Spinal cord (tissue), 10 donors: ENCODE results near the gene TNFRSF19. TPM values are rescaled to one million over a fixed set of nuclear protein-coding genes. Genes with fewer than 3 reads are reported as not detected.
A peak's percentile ranks its signal among the peaks of the same experiment; 100 is the strongest.

ENCODE experiments used
- DNase-seq, 6 donors: peaks; one replicate each; pipeline versions ENCODE4 v3.0.0 to v3.0.0-alpha.2; 2013 to 2015; ENCODE audit warnings: low spot score in 6 of 6, low read depth in 4 of 6
- H3K27ac ChIP-seq: one replicate; pipeline ENCODE4 v1.5.1; 2013; ENCODE audit warnings: low read depth, low read length, control low read depth
- H3K27me3 ChIP-seq: one replicate; pipeline ENCODE4 v1.6.1; 2013; ENCODE audit warnings: low read length; ENCODE audit not compliant: control insufficient read depth, insufficient read depth
- H3K36me3 ChIP-seq: one replicate; pipeline ENCODE4 v1.6.1; 2013; ENCODE audit warnings: low read length; ENCODE audit not compliant: control insufficient read depth, insufficient read depth
- H3K4me1 ChIP-seq: one replicate; pipeline ENCODE4 v1.6.1; 2013; ENCODE audit warnings: low read length; ENCODE audit not compliant: control insufficient read depth, insufficient read depth
- H3K4me3 ChIP-seq: one replicate; pipeline ENCODE4 v1.5.1; 2013; ENCODE audit warnings: low read depth, low read length, control low read depth
- H3K9me3 ChIP-seq: one replicate; pipeline ENCODE4 v1.6.1; 2013; ENCODE audit warnings: low read length; ENCODE audit not compliant: control insufficient read depth, insufficient read depth
- WGBS: methylation state at CpG from one replicate; pipeline ENCODE4 v1.1.5; 2013; ENCODE audit warnings: missing lambda C conversion rate; ENCODE audit not compliant: insufficient coverage; 5-methylcytosine and 5-hydroxymethylcytosine counted together
- polyA plus RNA-seq, 2 donors: library from polyadenylated mRNA; unstranded; fragments of 120-200 nt; gene quantifications; one replicate each; pipeline ENCODE4 v1.2.1, GENCODE V29; 2013; ENCODE audit not compliant: insufficient read length in 2 of 2
- total RNA-seq, 2 donors: library from RNA; depleted of rRNA in 1 of 2; stranded (reverse); fragments of 120-200 nt in 1 of 2; fragments of >200 nt in 1 of 2; gene quantifications; one replicate each; pipeline versions ENCODE4 v1.2.3 to v1.2.4, GENCODE V29; 2013 to 2014
- donor health status: healthy.

TNFRSF19 gene
- total and polyA plus RNA-seq, 4 donors = 30.8 to 38.9 (median 34.3) TPM

DNA sequence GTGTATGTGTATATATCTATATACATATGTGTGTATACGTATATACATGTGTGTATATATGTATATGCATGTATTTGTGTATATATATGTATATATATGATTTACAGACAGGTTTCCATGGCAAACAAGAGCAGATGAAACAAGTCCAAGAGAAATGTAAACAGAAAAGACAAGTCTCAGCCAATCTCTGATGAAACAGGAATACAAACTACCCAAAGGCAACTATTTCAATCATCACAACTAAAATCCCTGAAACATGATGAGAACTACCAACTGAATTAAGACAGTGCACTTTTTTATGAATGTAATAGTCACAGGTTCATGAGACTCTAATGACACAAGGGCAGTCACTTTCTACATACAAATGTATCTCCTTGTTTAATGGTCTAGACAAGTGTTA, 140.2 kb downstream of the TNFRSF19 start:
- no peak for DNase-seq
- no CpG with 5 or more reads among the region's 1 CpG for WGBS
- no peaks in the 10 kb centered on the region for H3K27me3 ChIP-seq

DNA sequence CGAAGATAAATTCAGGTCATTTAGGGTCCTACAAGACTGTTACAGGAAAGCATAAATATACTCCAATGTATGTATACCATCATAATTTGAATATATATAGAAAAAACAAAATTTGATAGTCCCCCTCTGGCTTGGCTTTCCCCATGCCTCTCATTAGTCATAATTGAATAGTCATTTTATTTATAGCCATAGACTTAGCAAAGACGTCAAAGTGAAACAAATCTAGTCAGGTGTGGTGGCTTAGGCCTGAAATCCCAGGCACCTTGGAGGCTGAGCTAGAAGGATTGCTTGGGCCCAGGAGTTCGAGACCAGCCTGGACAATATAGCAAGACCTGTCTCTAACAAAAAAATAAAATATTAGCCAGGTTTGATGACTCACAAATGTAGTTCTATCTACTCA, 141.1 kb downstream of the TNFRSF19 start:
- Histone ChIP-seq H3K4me3 (no peak overlapping the region), H3K27me3 (no peaks in the 10 kb centered on the region), H3K27ac (no peak overlapping the region), H3K4me1 (no peaks in the 10 kb centered on the region), H3K9me3 (no peaks in the 10 kb centered on the region), H3K36me3 (no peaks in the 10 kb centered on the region)
- 80% methylated on average over 1 of the region's 3 CpGs for WGBS
- DNase-seq = no peak

More for the DNA sequence above, 140.2 kb downstream of the TNFRSF19 start:
- Histone ChIP-seq H3K4me3 (no peak overlapping the region), H3K27ac (no peak overlapping the region), H3K9me3 (no peaks in the 10 kb centered on the region), H3K4me1 (no peaks in the 10 kb centered on the region), H3K36me3 (no peaks in the 10 kb centered on the region)

DNA sequence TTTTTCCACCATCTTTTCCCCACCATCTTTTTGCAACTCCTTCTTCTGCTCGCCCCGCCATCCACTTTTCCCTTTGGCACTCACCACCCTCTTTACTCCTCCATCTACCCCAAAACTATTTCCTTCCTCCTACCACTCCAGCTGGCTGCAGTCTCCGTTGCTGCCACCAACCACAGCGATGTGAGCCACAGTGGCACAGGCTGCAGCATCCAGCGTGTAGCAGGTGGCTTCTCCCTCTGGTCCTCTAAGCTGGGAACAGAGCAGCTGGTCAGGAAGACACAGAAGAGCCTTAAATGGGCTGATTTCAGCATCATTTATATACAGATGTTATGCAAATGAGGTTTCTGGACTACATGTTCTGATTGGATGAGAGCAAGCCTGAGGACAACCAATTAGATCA, 144.5 kb downstream of the TNFRSF19 start:
- H3K36me3 ChIP-seq = no peaks in the 10 kb centered on the region
- DNase-seq = no peak
- H3K9me3 ChIP-seq = no peaks in the 10 kb centered on the region
- 77% methylated on average over 4 of the region's 5 CpGs for WGBS
- no peaks in the 10 kb centered on the region for H3K4me1 ChIP-seq
- H3K27me3 ChIP-seq = no peaks in the 10 kb centered on the region
- no peak overlapping the region for H3K4me3 ChIP-seq
- H3K27ac ChIP-seq = no peak overlapping the region

DNA sequence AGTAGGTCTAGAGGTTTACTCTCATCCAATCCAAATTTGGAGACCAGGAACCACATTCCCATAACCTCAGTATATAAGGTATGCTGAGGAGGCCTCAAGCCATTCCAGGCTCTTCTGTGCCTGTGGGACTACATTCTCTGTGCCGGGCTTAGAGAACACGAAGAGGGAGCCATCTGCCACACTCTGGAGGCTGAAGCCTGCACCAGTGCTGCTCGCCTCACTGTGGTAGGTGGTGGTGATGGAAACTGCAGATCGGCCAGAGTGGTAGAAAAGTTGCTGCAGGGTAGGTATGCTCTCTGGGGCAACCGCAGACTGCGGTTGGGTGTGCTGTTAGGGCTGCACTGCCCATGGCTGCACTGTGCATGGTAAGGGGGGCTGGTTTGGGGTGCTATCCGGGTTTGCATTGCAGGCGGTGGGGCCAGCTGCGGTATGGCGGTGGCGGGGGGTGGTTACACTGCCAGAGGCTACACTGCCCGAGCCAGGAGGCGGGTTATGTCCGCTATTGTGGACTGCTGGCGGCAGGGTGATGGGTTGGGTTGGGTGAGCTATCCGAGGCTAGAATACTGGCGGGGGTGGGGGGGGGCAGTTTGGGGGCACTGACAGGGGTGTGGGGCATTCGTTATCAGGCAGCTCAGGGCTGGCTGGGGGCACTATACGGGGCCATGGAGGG, 145.0 kb downstream of the TNFRSF19 start:
- H3K36me3 ChIP-seq = no peaks in the 10 kb centered on the region
- no peaks in the 10 kb centered on the region for H3K4me1 ChIP-seq
- H3K27ac ChIP-seq = no peak overlapping the region
- H3K4me3 ChIP-seq = no peak overlapping the region
- no peaks in the 10 kb centered on the region for H3K9me3 ChIP-seq
- no peak for DNase-seq
- 83% methylated on average over 9 of the region's 19 CpGs for WGBS
- H3K27me3 ChIP-seq = no peaks in the 10 kb centered on the region

DNA sequence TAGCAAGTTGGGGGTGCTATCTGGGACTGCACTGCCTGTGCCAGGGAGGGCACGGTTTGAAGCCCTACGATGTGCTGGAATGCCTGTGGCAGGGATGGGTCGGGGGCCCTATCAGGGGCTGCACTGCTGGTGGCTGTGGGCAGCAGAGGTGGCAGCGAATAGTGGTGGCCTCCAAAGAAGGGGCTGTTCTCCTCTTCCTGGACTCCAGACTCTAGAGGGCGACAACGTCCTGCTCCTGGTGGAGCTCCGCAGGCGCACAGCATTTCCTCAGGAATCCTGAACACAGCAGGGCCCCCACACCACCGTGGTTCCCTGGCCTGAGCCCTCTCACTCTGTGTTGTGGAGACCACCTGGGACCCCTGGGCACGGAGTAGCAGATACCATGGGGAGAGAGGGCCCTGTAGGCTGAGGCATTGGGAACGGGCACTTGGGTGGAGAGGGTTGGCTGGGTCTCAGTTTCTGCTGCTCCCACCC, 145.6 kb downstream of the TNFRSF19 start:
- Histone ChIP-seq H3K27ac (no peak overlapping the region), H3K4me3 (no peak overlapping the region), H3K36me3 (no peaks in the 10 kb centered on the region), H3K9me3 (no peaks in the 10 kb centered on the region), H3K4me1 (no peaks in the 10 kb centered on the region), H3K27me3 (no peaks in the 10 kb centered on the region)
- WGBS = 91% methylated on average over 11 of the region's 11 CpGs
- DNase-seq = no peak

DNA sequence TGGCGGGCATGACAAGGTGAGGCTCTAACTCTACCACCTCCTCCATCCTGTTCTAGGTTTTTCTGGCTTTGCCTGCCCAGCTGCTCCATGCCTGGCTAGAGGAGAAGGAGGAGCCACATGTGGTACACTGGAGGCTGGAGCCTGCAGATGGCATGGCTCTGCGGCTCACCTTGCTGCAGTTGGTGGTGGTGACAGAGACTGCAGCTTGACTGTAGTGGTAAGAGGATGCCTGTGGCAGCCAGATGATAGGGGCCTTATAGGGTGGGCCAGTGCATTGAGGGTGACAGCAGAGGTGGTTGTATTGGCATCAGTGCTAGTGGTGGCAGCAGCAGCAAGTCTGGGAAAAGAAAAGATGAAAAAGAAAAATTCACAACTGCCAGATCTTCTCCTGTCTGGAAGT, 146.2 kb downstream of the TNFRSF19 start:
- WGBS = 100% methylated on average over 1 of the region's 2 CpGs
- no peaks in the 10 kb centered on the region for H3K36me3 ChIP-seq
- no peak overlapping the region for H3K27ac ChIP-seq
- no peak overlapping the region for H3K4me3 ChIP-seq
- no peaks in the 10 kb centered on the region for H3K27me3 ChIP-seq
- H3K4me1 ChIP-seq = no peaks in the 10 kb centered on the region
- no peaks in the 10 kb centered on the region for H3K9me3 ChIP-seq
- no peak for DNase-seq

DNA sequence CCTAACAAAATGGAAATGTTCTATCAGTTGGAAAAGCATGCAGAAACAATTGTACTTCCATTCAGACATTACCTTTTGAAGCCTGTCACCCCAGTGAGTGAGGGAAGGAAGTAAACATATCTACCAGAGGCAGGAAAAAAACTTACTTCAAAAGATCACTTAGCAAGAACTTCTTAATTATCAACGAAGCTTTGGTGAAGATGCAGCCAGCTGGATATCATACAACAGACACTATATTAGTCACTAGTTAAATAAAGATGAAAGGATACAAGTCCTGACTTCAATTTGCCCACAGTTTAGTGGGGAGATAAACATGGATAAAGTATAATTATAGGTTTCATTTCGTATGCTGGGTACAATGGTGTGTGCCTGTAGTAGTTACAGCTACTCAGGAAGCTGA, 148.8 kb downstream of the TNFRSF19 start:
- peaks cover 1% of the 10 kb centered on the region for H3K4me1 ChIP-seq
- no peak overlapping the region for H3K4me3 ChIP-seq
- H3K36me3 ChIP-seq = no peaks in the 10 kb centered on the region
- H3K27ac ChIP-seq = no peak overlapping the region
- H3K27me3 ChIP-seq = no peaks in the 10 kb centered on the region
- no peak for DNase-seq
- WGBS = 100% methylated on average over 1 of the region's 2 CpGs
- H3K9me3 ChIP-seq = no peaks in the 10 kb centered on the region

DNA sequence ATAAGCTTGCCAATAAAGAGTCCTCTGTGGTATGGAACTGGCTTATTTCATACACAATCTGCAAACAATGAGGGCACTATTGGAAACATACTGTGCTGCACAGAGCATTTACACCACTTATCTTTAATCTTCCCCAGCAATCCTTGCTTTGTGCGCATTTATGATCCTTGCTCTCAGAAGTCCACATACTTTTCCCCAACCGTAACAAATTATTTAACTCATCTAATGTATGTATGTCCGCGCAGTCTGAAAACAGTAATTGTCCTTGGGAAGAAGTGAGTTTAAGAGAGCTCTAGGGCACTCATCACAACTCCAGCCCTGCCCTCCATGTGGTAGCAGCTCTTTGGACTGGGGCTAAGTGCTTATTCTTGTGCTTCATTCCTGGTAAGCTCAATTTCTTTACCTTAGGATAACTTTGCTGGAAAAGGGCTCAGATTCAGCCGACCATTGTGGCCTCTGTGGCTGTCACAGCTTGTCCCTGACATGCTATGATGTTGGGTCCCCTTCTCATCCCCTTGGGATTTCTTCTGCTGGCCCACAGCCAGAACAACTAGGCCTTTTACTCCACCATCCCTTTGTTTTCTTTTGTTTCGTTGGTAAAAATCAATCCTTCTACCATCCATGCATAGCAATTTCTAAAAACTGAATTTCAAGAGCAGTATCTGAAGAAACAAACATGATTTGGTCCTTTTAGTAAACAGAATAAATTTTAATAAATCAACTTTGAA, 152.7 kb downstream of the TNFRSF19 start:
- Histone ChIP-seq H3K27me3 (no peaks in the 10 kb centered on the region), H3K27ac (peak overlapping the region; percentile 67), H3K4me1 (peaks cover 4% of the 10 kb centered on the region), H3K4me3 (no peak overlapping the region), H3K9me3 (no peaks in the 10 kb centered on the region), H3K36me3 (no peaks in the 10 kb centered on the region)
- 57% methylated on average over 1 of the region's 6 CpGs for WGBS
- DNase-seq = peak in 1 of 6 donors; percentile 18

DNA sequence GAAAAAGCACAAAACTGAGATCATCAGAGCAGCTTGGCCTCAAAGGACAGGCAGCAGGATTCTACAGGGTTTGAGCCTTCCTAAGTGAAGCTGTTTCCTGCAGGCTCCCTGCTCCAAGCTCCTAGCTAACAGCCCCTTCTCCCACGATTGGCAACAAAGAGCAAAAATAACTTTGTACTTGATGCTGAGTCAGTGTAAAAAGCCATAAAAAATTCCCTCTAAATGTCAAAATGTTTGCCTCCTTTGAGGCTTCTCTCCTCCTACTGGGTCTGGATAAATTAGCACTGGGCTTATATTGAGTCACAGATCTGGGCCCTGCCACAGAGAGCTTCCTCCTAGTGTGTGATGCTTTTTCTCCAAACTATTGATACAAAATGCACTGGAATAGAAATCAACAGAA, 153.3 kb downstream of the TNFRSF19 start:
- Histone ChIP-seq H3K9me3 (no peaks in the 10 kb centered on the region), H3K27me3 (no peaks in the 10 kb centered on the region), H3K4me3 (no peak overlapping the region), H3K36me3 (no peaks in the 10 kb centered on the region), H3K27ac (peak overlapping the region; percentile 67), H3K4me1 (peaks cover 4% of the 10 kb centered on the region)
- peak in 1 of 6 donors; percentile 15 for DNase-seq
- WGBS = no CpG with 5 or more reads among the region's 1 CpG
